Kasumi-1 (cell line): Measurements from ENCODE around the gene SPP2.

Source experiments
- DNase-seq, 2 experiments: peaks; one replicate each; lab custom pipeline; 2025; lab: John Stamatoyannopoulos, UW

The SPP2 gene

GRCh38 chr2:234092344-234092743 lies 41.8 kb downstream of the SPP2 start:
- no peak for DNase-seq

- DNase-seq = no peak
Observed at GRCh38 chr2:234095301-234095700, 44.8 kb downstream of the SPP2 start.

- DNase-seq = no peak
Observed at GRCh38 chr2:234096164-234096563, 45.7 kb downstream of the SPP2 start.

GRCh38 chr2:234098681-234099080 lies 48.2 kb downstream of the SPP2 start:
- DNase-seq = no peak

GRCh38 chr2:234099266-234099665 lies 48.8 kb downstream of the SPP2 start:
- no peak for DNase-seq

- DNase-seq = no peak
Observed at GRCh38 chr2:234100686-234101085, 50.2 kb downstream of the SPP2 start.

- no peak for DNase-seq
Observed at GRCh38 chr2:234102112-234102511, 51.6 kb downstream of the SPP2 start.

GRCh38 chr2:234107861-234108260 lies 57.4 kb downstream of the SPP2 start:
- DNase-seq = no peak

GRCh38 chr2:234109321-234109720 lies 58.8 kb downstream of the SPP2 start:
- DNase-seq = no peak

GRCh38 chr2:234110219-234110618 lies 59.7 kb downstream of the SPP2 start:
- no peak for DNase-seq

GRCh38 chr2:234111523-234111922 lies 61.0 kb downstream of the SPP2 start:
- DNase-seq = no peak

GRCh38 chr2:234116010-234116409 lies 65.5 kb downstream of the SPP2 start:
- no peak for DNase-seq

- no peak for DNase-seq
Observed at GRCh38 chr2:234121999-234122398, 71.5 kb downstream of the SPP2 start.

GRCh38 chr2:234125451-234126145 lies 75.1 kb downstream of the SPP2 start:
- no peak for DNase-seq

GRCh38 chr2:234126146-234126470 lies 75.6 kb downstream of the SPP2 start:
- no peak for DNase-seq
